SK-N-SH (cell line): ENCODE results near the gene TRMT44. TPM values are rescaled to one million over a fixed set of nuclear protein-coding genes. Genes with fewer than 3 reads are reported as not detected.

ENCODE experiments used
- CTCF ChIA-PET: fragments of 300-600, 350-600 bp; formaldehyde crosslinking; extraction: SDS; loops from one replicate; lab custom pipeline; 2021; lab: Yijun Ruan, JAX
- POLR2A ChIA-PET: fragments of 350-600 bp; sonication (Branson Sonifier 250); formaldehyde crosslinking; extraction: SDS; loops from one replicate; lab custom pipeline; 2020; ENCODE audit warnings: antibody characterized with exemption, inconsistent platforms; lab: Yijun Ruan, JAX
- DNase-seq: peaks from one replicate; pipeline ENCODE4 v3.0.0; 2012
- H2AFZ ChIP-seq: fragments of 200-600 bp; sonication (generic); 2 replicates; pipeline ENCODE4 v1.8.1; 2016; ENCODE audit warnings: antibody characterized with exemption, mild to moderate bottlenecking, low read depth
- H3F3A ChIP-seq: fragments of 200-600 bp; sonication (generic); replicated peaks from 2 replicates; pipeline ENCODE3; 2016; ENCODE audit warnings: antibody characterized with exemption, mild to moderate bottlenecking; ENCODE audit not compliant: insufficient read depth
- H3K27ac ChIP-seq, 2 experiments: fragments of 200-500 bp in 1 of 2; fragments of 200-600 bp in 1 of 2; sonication (Bioruptor generic) in 1 of 2; sonication (generic), shearing (Covaris generic) in 1 of 2; 2 replicates each; pipeline versions ENCODE4 v1.5.1 to v1.6.1; 2014 to 2016; ENCODE audit warnings: low read depth in 2 of 2, inconsistent platforms in 1 of 2, low read length in 1 of 2, mild to moderate bottlenecking in 1 of 2, mixed read lengths in 1 of 2
- H3K27me3 ChIP-seq: fragments of 200-600 bp; sonication (generic), shearing (Covaris generic); 2 replicates; pipeline ENCODE4 v1.6.1; 2016; ENCODE audit warnings: mixed run types; ENCODE audit not compliant: insufficient read depth
- H3K36me3 ChIP-seq, 2 experiments: fragments of 200-500 bp in 1 of 2; fragments of 200-600 bp in 1 of 2; sonication (Bioruptor generic) in 1 of 2; sonication (generic) in 1 of 2; replicated peaks in 1 of 2; 2 replicates each; pipeline versions ENCODE3 to v1.5.1; 2014 to 2016; ENCODE audit warnings: low read length in 1 of 2, mild to moderate bottlenecking in 1 of 2; ENCODE audit not compliant: insufficient read depth in 2 of 2, control insufficient read depth in 1 of 2
- H3K4me1 ChIP-seq, 2 experiments: fragments of 200-500 bp in 1 of 2; fragments of 200-600 bp in 1 of 2; sonication (Bioruptor generic) in 1 of 2; sonication (generic), shearing (Covaris generic) in 1 of 2; 2 replicates each; pipeline versions ENCODE4 v1.5.1 to v1.6.1; 2014 to 2016; ENCODE audit warnings: low read depth in 1 of 2, low read length in 1 of 2, mixed run types in 1 of 2; ENCODE audit not compliant: insufficient read depth in 2 of 2, control insufficient read depth in 1 of 2
- H3K4me2 ChIP-seq: fragments of 200-600 bp; sonication (generic), shearing (Covaris generic); 2 replicates; pipeline ENCODE4 v1.6.1; 2017; ENCODE audit warnings: mixed run types
- H3K4me3 ChIP-seq, 2 experiments: fragments of 200-500 bp in 1 of 2; fragments of 200-600 bp in 1 of 2; sonication (Bioruptor generic) in 1 of 2; sonication (generic), shearing (Covaris generic) in 1 of 2; 2 replicates each; pipeline versions ENCODE4 v1.5.1 to v1.8.1; 2014 to 2016; ENCODE audit warnings: low read depth in 2 of 2, inconsistent platforms in 1 of 2, low read length in 1 of 2, mild to moderate bottlenecking in 1 of 2, mixed read lengths in 1 of 2, moderate library complexity in 1 of 2
- H3K79me2 ChIP-seq: fragments of 200-600 bp; sonication (generic); 2 replicates; pipeline ENCODE4 v1.8.1; 2017; ENCODE audit warnings: mild to moderate bottlenecking; ENCODE audit not compliant: insufficient read depth
- H3K9ac ChIP-seq: fragments of 200-600 bp; sonication (generic); 2 replicates; pipeline ENCODE4 v1.6.1; 2017; ENCODE audit warnings: mixed run types
- H3K9me2 ChIP-seq: fragments of 200-600 bp; sonication (generic); 2 replicates; pipeline ENCODE4 v1.6.1; 2017; ENCODE audit warnings: mixed run types
- H3K9me3 ChIP-seq: fragments of 200-600 bp; sonication (generic); 2 replicates; pipeline ENCODE4 v1.6.1; 2017; ENCODE audit warnings: mixed run types, mild to moderate bottlenecking, moderate library complexity
- H4K20me1 ChIP-seq: fragments of 200-600 bp; sonication (generic); 2 replicates; pipeline ENCODE4 v1.6.1; 2017; ENCODE audit warnings: mild to moderate bottlenecking, mixed run types; ENCODE audit not compliant: insufficient read depth
- CTCF ChIP-seq: fragments of 200-600 bp; sonication (generic); IDR thresholded peaks from 2 replicates; pipeline ENCODE4 v1.6.1; 2017; ENCODE audit warnings: antibody characterized with exemption, mild to moderate bottlenecking, moderate library complexity
- ELF1 ChIP-seq: IDR thresholded peaks from 2 replicates; pipeline ENCODE4 v1.4.0; 2012
- EZH2phosphoT487 ChIP-seq: fragments of 200-600 bp; sonication (generic); IDR thresholded peaks from 2 replicates; pipeline ENCODE4 v1.6.1; 2017; ENCODE audit warnings: low read depth, mixed run types, mild to moderate bottlenecking, antibody characterized with exemption, moderate library complexity, borderline replicate concordance
- FOXM1 ChIP-seq: IDR thresholded peaks from 2 replicates; pipeline ENCODE4 v1.4.0; 2012; ENCODE audit warnings: low read depth, mild to moderate bottlenecking
- GABPA ChIP-seq: IDR thresholded peaks from 2 replicates; pipeline ENCODE4 v1.4.0; 2012; ENCODE audit warnings: low read depth, mild to moderate bottlenecking
- IRF3 ChIP-seq: fragments of 150-350 bp; IDR thresholded peaks from 2 replicates; pipeline ENCODE4 v1.6.1; 2016; ENCODE audit warnings: mild to moderate bottlenecking, low read depth, low read length
- JUND ChIP-seq: IDR thresholded peaks from 2 replicates; pipeline ENCODE4 v1.4.0; 2012
- MEF2A ChIP-seq: IDR thresholded peaks from 2 replicates; pipeline ENCODE4 v1.4.0; 2012; ENCODE audit warnings: low read depth, borderline replicate concordance
- NFIC ChIP-seq: IDR thresholded peaks from 2 replicates; pipeline ENCODE4 v1.4.0; 2012; ENCODE audit warnings: borderline replicate concordance
- NRF1 ChIP-seq: IDR thresholded peaks from 2 replicates; pipeline ENCODE4 v1.6.1; 2012; ENCODE audit warnings: low read depth, mild to moderate bottlenecking, low read length
- POLR2AphosphoS5 ChIP-seq: IDR thresholded peaks from 2 replicates; pipeline ENCODE4 v1.6.1; 2012; ENCODE audit warnings: low read depth, low read length
- RAD21 ChIP-seq: IDR thresholded peaks from 2 replicates; pipeline ENCODE4 v1.6.1; 2012; ENCODE audit warnings: mild to moderate bottlenecking, low read length
- RCOR1 ChIP-seq: fragments of 150-350 bp; IDR thresholded peaks from 2 replicates; pipeline ENCODE4 v1.6.1; 2017; ENCODE audit warnings: antibody characterized with exemption, low read length
- SIN3A ChIP-seq: IDR thresholded peaks from 2 replicates; pipeline ENCODE4 v1.6.1; 2012; ENCODE audit warnings: low read depth, mild to moderate bottlenecking, low read length, moderate library complexity, borderline replicate concordance
- TAF1 ChIP-seq: IDR thresholded peaks from 2 replicates; pipeline ENCODE4 v1.6.1; 2012; ENCODE audit warnings: low read depth, mild to moderate bottlenecking, low read length, moderate library complexity, borderline replicate concordance
- TCF12 ChIP-seq: IDR thresholded peaks from 2 replicates; pipeline ENCODE4 v1.4.0; 2012
- USF2 ChIP-seq: fragments of 150-350 bp; IDR thresholded peaks from 2 replicates; pipeline ENCODE4 v1.6.1; 2017; ENCODE audit warnings: antibody characterized with exemption, low read length, low read depth, borderline replicate concordance
- YY1 ChIP-seq: IDR thresholded peaks from 2 replicates; pipeline ENCODE4 v1.4.0; 2012; ENCODE audit warnings: low read depth, mild to moderate bottlenecking
- ZBTB33 ChIP-seq: IDR thresholded peaks from 2 replicates; pipeline ENCODE4 v1.4.0; 2012; ENCODE audit warnings: low read depth, borderline replicate concordance
- WGBS: methylation state at CpG from one replicate; pipeline ENCODE4 v1.1.6; 2017; ENCODE audit warnings: low lambda C conversion rate; 5-methylcytosine and 5-hydroxymethylcytosine counted together
- polyA plus RNA-seq, 3 experiments: library from polyadenylated mRNA; depleted of rRNA; stranded (reverse); fragments of >200 nt; gene quantifications; 2 replicates each; pipeline ENCODE4 v1.2.3, GENCODE V29; 2012

The TRMT44 gene
- polyA plus RNA-seq, 1 of the 3 experiments (the other 2 are of a cell fraction) = 6.0 TPM

GRCh38 chr4:8398347-8398746, 42.2 kb upstream of the TRMT44 start:
- H3K36me3 ChIP-seq = peaks cover 0 to 8% of the 10 kb centered on the region in 2 experiments
- TF ChIP-seq ELF1 (no peak), RAD21 (no peak), RCOR1 (no peak), NRF1 (no peak), EZH2phosphoT487 (no peak), SIN3A (no peak), ZBTB33 (no peak), USF2 (no peak), GABPA (no peak), JUND (no peak), TCF12 (no peak), CTCF (no peak), YY1 (no peak), NFIC (no peak), POLR2AphosphoS5 (no peak), FOXM1 (no peak), IRF3 (no peak), MEF2A (no peak), TAF1 (no peak)
- TF ChIP-seq, all 33 proteins: peak for 0
- Histone ChIP-seq H3K4me1 (peaks cover 6 to 17% of the 10 kb centered on the region in 2 experiments), H3K9ac (no peak overlapping the region), H3K79me2 (no peaks in the 10 kb centered on the region), H3F3A (peaks cover 8% of the 10 kb centered on the region), H3K9me2 (no peaks in the 10 kb centered on the region), H3K4me2 (no peak overlapping the region), H3K4me3 (no peak overlapping the region), H3K27ac (no peak overlapping the region), H4K20me1 (no peaks in the 10 kb centered on the region), H2AFZ (no peak overlapping the region), H3K27me3 (no peaks in the 10 kb centered on the region), H3K9me3 (no peaks in the 10 kb centered on the region)
- WGBS = 94% methylated on average over 9 of the region's 9 CpGs
- ChIA-PET CTCF (interaction anchor here (0.6 to 1.5 kb wide), 3 partner anchors 29 to 156 kb away, joined by 3 to 6 read pairs (median 3); no protein-coding TSS in a partner anchor), POLR2A (no interaction called here)
- no peak for DNase-seq
